Panc1 (cell line): ENCODE measurements around the gene ADA. TPM values are rescaled to one million over a fixed set of nuclear protein-coding genes. Genes with fewer than 3 reads are reported as not detected.
A peak's percentile ranks its signal among the peaks of the same experiment; 100 is the strongest.

Source experiments
- ATAC-seq: fragments of 200-7000 bp; cut with Tn5 transposase; 2 replicates; pipeline ENCODE4 v1.9.1; 2020; ENCODE audit warnings: mild to moderate bottlenecking, moderate library complexity
- BruUV-seq: library from RNA; stranded (reverse); fragments of 400-500 nt; replicated peaks from 2 replicates; lab custom pipeline; 2021; lab: Mats Ljungman, UMichigan
- CTCF ChIA-PET: fragments of 300-600 bp; sonication (Branson Sonifier 250); formaldehyde crosslinking; loops from one replicate; lab custom pipeline; 2022; ENCODE audit warnings: antibody characterized with exemption; lab: Charles Lee
- POLR2A ChIA-PET: fragments of 300-600 bp; sonication (Branson Sonifier 250); formaldehyde crosslinking; loops from one replicate; lab custom pipeline; 2022; ENCODE audit warnings: antibody characterized with exemption; lab: Charles Lee
- DNase-seq: peaks from one replicate; pipeline ENCODE4 v3.0.0-alpha.2; 2010; ENCODE audit warnings: low read depth, low spot score
- H3K27ac ChIP-seq: 2 replicates; pipeline ENCODE4 v1.5.1; 2011; ENCODE audit warnings: mild to moderate bottlenecking, low read length, inconsistent platforms
- H3K27me3 ChIP-seq: fragments of 200-500 bp; sonication (Bioruptor generic); 2 replicates; pipeline ENCODE4 v1.6.0; 2014; ENCODE audit warnings: low read length, inconsistent platforms; ENCODE audit not compliant: control insufficient read depth, insufficient read depth
- H3K36me3 ChIP-seq: fragments of 200-500 bp; sonication (Bioruptor generic); 2 replicates; pipeline ENCODE4 v1.5.1; 2014; ENCODE audit warnings: inconsistent platforms, mild to moderate bottlenecking, low read length, moderate library complexity; ENCODE audit not compliant: control insufficient read depth, insufficient read depth
- H3K4me1 ChIP-seq: 2 replicates; pipeline ENCODE4 v1.5.1; 2011; ENCODE audit warnings: inconsistent platforms, mild to moderate bottlenecking, low read length, moderate library complexity; ENCODE audit not compliant: control insufficient read depth, insufficient read depth
- H3K4me3 ChIP-seq, 2 experiments: 2 replicates each; pipeline ENCODE4 v1.5.1; 2011 to 2012; ENCODE audit warnings: low read depth in 2 of 2, low read length in 2 of 2, mild to moderate bottlenecking in 2 of 2, inconsistent platforms in 1 of 2, moderate library complexity in 1 of 2
- H3K9me3 ChIP-seq: fragments of 200-500 bp; sonication (Bioruptor generic); 2 replicates; pipeline ENCODE4 v1.5.1; 2014; ENCODE audit warnings: low read depth, mild to moderate bottlenecking, inconsistent platforms, low read length, moderate library complexity; ENCODE audit not compliant: control insufficient read depth, insufficient read depth
- CTCF ChIP-seq: fragments of 450-650 bp; IDR thresholded peaks from 2 replicates; pipeline ENCODE4 v1.5.1; 2017; ENCODE audit warnings: mild to moderate bottlenecking
- POLR2AphosphoS5 ChIP-seq: IDR thresholded peaks from 2 replicates; pipeline ENCODE4 v1.6.1; 2012; ENCODE audit warnings: mild to moderate bottlenecking, low read depth, low read length, moderate library complexity
- REST ChIP-seq, 2 experiments: IDR thresholded peaks; 2 replicates each; pipeline ENCODE4 v1.6.1; 2011 to 2012; ENCODE audit warnings: low read depth in 2 of 2, control low read depth in 1 of 2, low read length in 1 of 2, mild to moderate bottlenecking in 1 of 2, moderate library complexity in 1 of 2; ENCODE audit not compliant: insufficient read depth in 1 of 2
- SIN3A ChIP-seq: IDR thresholded peaks from 2 replicates; pipeline ENCODE4 v1.6.1; 2012; ENCODE audit warnings: low read depth, mild to moderate bottlenecking, low read length, moderate library complexity, borderline replicate concordance; ENCODE audit not compliant: insufficient read depth
- TCF7L2 ChIP-seq: IDR thresholded peaks from 2 replicates; pipeline ENCODE4 v1.6.1; 2011; ENCODE audit warnings: mild to moderate bottlenecking, low read depth, low read length, inconsistent platforms
- in situ Hi-C: cut with HindIII; loops from 2 replicates; pipeline ENCODE4 v1.10.0; 2016; ENCODE audit warnings: low sequenced_read_pairs, low pct_unique_long_range_greater_than_20kb
- intact Hi-C: fragments of 100-400 bp; cut with micrococcal nuclease; formaldehyde crosslinking; loops from one replicate; pipeline ENCODE4 v1.10.0; 2022; ENCODE audit not compliant: unreplicated experiment
- total RNA-seq: library from RNA; stranded (reverse); gene quantifications from one replicate; pipeline ENCODE4 v1.2.1, GENCODE V29; 2021; ENCODE audit not compliant: unreplicated experiment

The ADA gene
- total RNA-seq, 1 experiment from 2014 or later, result 53.8 TPM

- Histone ChIP-seq H3K4me1 (peaks cover 51% of the 10 kb centered on the region), H3K4me3 (0 out of 4 replicates have a peak overlapping the region, but pooled peaks of 1 of the 2 experiments have one; percentile 21), H3K27me3 (no peaks in the 10 kb centered on the region), H3K27ac (peak overlapping the region; percentile 81), H3K36me3 (no peaks in the 10 kb centered on the region), H3K9me3 (no peaks in the 10 kb centered on the region)
- TF ChIP-seq TCF7L2 (no peak), SIN3A (no peak), REST (IDR thresholded peaks at IDR 0.05; ENCODE audit: insufficient read depth in 1 of 2, low read depth in 2 of 2, low read length in 1 of 2) (no peak), POLR2AphosphoS5 (no peak), CTCF (no peak)
- ChIA-PET POLR2A (no interaction called here), CTCF (no interaction called here)
- in situ Hi-C loops (no loop called here), intact Hi-C loops (no loop called here)
- BruUV-seq, result no TSS peak
- DNase-seq (no peak), ATAC-seq (peak; percentile 17)
Observed at GRCh38 chr20:44644230-44644617, 7.3 kb downstream of the ADA start.

GRCh38 chr20:44643596-44644229 is 7.8 kb downstream of the ADA start:
- peak overlapping the region; percentile 81 for H3K27ac ChIP-seq
- CTCF ChIA-PET, result no interaction called here
- no peaks in the 10 kb centered on the region for H3K9me3 ChIP-seq
- ATAC-seq (peak; percentile 61), DNase-seq (peak; percentile 42)
- H3K4me3 ChIP-seq, result peak overlapping the region in 1 of 2 experiments; percentile 21; a peak in 1 of 4 replicates
- H3K36me3 ChIP-seq, result no peaks in the 10 kb centered on the region
- intact Hi-C loops (no loop called here), in situ Hi-C loops (no loop called here)
- POLR2A ChIA-PET, result no interaction called here
- TF ChIP-seq TCF7L2 (no peak), POLR2AphosphoS5 (no peak), CTCF (no peak), REST (IDR thresholded peaks at IDR 0.05; ENCODE audit: insufficient read depth in 1 of 2, low read depth in 2 of 2, low read length in 1 of 2) (no peak), SIN3A (no peak)
- H3K27me3 ChIP-seq, result no peaks in the 10 kb centered on the region
- H3K4me1 ChIP-seq, result peaks cover 48% of the 10 kb centered on the region
- BruUV-seq, result no TSS peak
